ENCODE measurements around the gene GINS3. TPM values are rescaled to one million over a fixed set of nuclear protein-coding genes. Genes with fewer than 3 reads are reported as not detected.

GINS3 gene
- total and polyA plus RNA-seq, 10 donors, result 3.3 to 9.4 (median 6.5) TPM

DNA sequence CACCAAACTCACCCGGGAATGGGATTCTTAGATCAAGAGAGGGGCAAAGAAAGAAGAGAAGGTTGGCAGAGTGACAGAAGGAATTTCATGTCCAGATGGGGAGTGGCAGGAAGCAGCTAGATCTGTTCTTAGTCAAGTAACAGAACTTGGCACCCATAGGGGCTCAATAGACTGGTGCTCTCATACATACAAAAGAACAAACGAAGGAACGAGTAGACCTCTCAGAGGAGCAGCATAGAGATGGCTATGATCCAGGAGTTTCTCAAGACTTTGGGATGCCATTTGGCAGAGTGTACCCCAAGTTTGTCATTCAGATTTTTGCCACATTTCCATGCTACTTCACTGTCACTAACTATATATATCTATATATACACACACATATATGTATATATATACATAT, 47.9 kb downstream of the GINS3 start:
- Histone ChIP-seq H3K36me3 (no peaks in the 10 kb centered on the region), H3K27me3 (replicated peaks in 1 of 7) (peaks cover 0 to 21% (median 0%) of the 10 kb centered on the region in 7 donors), H3K4me3 (no peak overlapping the region), H3K9me3 (peaks cover 0 to 9% (median 3%) of the 10 kb centered on the region in 8 donors), H3K4me1 (no peaks in the 10 kb centered on the region), H3K27ac (no peak overlapping the region)
- TF ChIP-seq POLR2AphosphoS5 (IDR thresholded peaks at IDR 0.05), result no peak
- TF ChIP-seq POLR2A (IDR thresholded peaks at IDR 0.05), result no peak
- TF ChIP-seq, protein P1, sequence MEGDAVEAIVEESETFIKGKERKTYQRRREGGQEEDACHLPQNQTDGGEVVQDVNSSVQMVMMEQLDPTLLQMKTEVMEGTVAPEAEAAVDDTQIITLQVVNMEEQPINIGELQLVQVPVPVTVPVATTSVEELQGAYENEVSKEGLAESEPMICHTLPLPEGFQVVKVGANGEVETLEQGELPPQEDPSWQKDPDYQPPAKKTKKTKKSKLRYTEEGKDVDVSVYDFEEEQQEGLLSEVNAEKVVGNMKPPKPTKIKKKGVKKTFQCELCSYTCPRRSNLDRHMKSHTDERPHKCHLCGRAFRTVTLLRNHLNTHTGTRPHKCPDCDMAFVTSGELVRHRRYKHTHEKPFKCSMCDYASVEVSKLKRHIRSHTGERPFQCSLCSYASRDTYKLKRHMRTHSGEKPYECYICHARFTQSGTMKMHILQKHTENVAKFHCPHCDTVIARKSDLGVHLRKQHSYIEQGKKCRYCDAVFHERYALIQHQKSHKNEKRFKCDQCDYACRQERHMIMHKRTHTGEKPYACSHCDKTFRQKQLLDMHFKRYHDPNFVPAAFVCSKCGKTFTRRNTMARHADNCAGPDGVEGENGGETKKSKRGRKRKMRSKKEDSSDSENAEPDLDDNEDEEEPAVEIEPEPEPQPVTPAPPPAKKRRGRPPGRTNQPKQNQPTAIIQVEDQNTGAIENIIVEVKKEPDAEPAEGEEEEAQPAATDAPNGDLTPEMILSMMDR (IDR thresholded peaks at IDR 0.05 in 8 of 11, conservative IDR thresholded peaks at IDR 0.05 in 3 of 11), result no peak
- intact Hi-C loops (cut with DNase I; ENCODE audit: low total_unique reads), result no loop called here
- 85 to 97% (median 91%) methylated on average over 3 of the region's 3 CpGs for WGBS, 5 donors
- no peak for DNase-seq

DNA sequence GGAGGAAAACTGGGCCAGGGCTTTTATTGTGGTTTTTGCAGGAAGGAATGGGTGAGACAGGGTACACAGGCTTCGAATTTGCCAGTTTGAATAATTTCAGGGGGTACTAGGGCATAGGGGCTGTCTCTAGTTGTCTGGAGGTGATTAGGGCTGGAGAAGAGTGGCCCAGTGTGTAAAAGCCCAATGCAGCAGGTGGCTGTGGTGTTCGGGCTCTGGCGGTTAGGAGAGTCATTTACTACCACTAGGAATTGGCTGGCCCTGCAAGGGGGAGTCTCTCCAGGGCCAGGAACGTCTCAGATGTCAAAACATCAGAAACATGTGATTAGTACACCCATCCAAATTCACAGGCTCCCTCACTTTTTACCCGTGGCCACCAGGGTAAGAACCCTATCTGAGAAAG, 50.3 kb downstream of the GINS3 start:
- Histone ChIP-seq H3K4me3 (no peak overlapping the region), H3K9me3 (peaks cover 0 to 3% (median 0%) of the 10 kb centered on the region in 8 donors), H3K4me1 (no peaks in the 10 kb centered on the region), H3K27me3 (replicated peaks in 1 of 7) (peaks cover 0 to 24% (median 0%) of the 10 kb centered on the region in 7 donors), H3K27ac (no peak overlapping the region), H3K36me3 (no peaks in the 10 kb centered on the region)
- DNase-seq, result no peak
- intact Hi-C loops (cut with DNase I; ENCODE audit: low total_unique reads), result no loop called here
- TF ChIP-seq POLR2A (IDR thresholded peaks at IDR 0.05), result no peak
- TF ChIP-seq POLR2AphosphoS5 (IDR thresholded peaks at IDR 0.05), result no peak
- TF ChIP-seq, protein P1 (IDR thresholded peaks at IDR 0.05 in 8 of 11, conservative IDR thresholded peaks at IDR 0.05 in 3 of 11), result no peak
- WGBS, 5 donors, result 38 to 57% (median 54%) methylated on average over 4 to 5 of the region's 5 CpGs

DNA sequence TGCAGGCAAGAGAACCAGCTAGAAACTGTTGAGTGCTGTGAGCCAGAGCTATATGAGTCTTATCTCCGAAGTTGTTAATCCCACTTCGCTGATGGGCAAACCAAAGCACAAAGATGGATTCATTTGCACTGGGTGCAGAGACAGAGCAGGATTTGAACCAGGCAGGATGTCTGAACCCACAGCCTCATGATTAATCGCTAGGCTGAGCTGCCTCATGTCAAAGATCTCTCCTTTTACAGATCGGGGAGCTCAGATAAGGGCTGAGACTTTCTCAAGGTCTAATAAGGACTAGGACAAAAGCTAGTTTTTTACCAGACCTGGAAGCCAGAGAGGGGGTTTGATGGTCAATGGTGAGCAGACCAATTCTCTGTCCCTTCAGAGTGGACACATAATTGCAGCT, 51.5 kb downstream of the GINS3 start:
- peaks cover 0 to 24% (median 0%) of the 10 kb centered on the region in 7 donors for H3K27me3 ChIP-seq (replicated peaks in 1 of 7)
- no peaks in the 10 kb centered on the region for H3K9me3 ChIP-seq
- WGBS, 5 donors, result 69 to 85% (median 80%) methylated on average over 4 of the region's 4 CpGs
- peaks cover 0 to under 1% (median 0%) of the 10 kb centered on the region in 6 donors for H3K4me1 ChIP-seq
- H3K36me3 ChIP-seq, result no peaks in the 10 kb centered on the region
- DNase-seq, result no peak
- H3K27ac ChIP-seq, result no peak overlapping the region
- TF ChIP-seq, protein P1 (IDR thresholded peaks at IDR 0.05 in 8 of 11, conservative IDR thresholded peaks at IDR 0.05 in 3 of 11), result no peak
- TF ChIP-seq POLR2A (IDR thresholded peaks at IDR 0.05) (no peak), POLR2AphosphoS5 (IDR thresholded peaks at IDR 0.05) (no peak)
- no peak overlapping the region for H3K4me3 ChIP-seq
- intact Hi-C loops (cut with DNase I; ENCODE audit: low total_unique reads), result no loop called here

DNA sequence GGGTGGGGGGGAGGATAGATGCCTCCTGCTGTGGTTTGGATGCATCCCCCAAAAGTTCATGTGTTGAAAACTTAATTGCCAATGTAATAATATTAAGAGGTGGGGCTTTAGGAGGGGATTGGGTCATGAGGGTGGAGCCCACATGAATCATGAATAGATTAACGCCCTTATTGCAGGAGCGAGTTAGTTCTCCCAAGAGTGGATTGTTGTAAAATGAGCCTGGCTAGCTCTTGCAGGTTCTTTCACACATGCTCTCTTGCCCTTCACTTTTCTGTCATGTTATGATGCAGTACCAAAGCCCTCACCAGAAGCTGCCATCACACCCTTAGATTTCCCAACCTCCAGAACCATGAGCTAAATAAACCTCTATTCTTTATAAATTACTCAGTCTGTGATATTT, 52.0 kb downstream of the GINS3 start:
- 84 to 97% (median 95%) methylated on average over 2 of the region's 2 CpGs for WGBS, 5 donors
- TF ChIP-seq, protein P1 (IDR thresholded peaks at IDR 0.05 in 8 of 11, conservative IDR thresholded peaks at IDR 0.05 in 3 of 11), result no peak
- TF ChIP-seq POLR2AphosphoS5 (IDR thresholded peaks at IDR 0.05) (no peak), POLR2A (IDR thresholded peaks at IDR 0.05) (no peak)
- H3K27me3 ChIP-seq (replicated peaks in 1 of 7), result peaks cover 0 to 24% (median 0%) of the 10 kb centered on the region in 7 donors
- no peak overlapping the region for H3K27ac ChIP-seq
- H3K9me3 ChIP-seq, result no peaks in the 10 kb centered on the region
- DNase-seq, result no peak
- H3K4me1 ChIP-seq, result peaks cover 0 to 5% (median 0%) of the 10 kb centered on the region in 6 donors
- intact Hi-C loops (cut with DNase I; ENCODE audit: low total_unique reads), result no loop called here
- H3K36me3 ChIP-seq, result no peaks in the 10 kb centered on the region
- no peak overlapping the region for H3K4me3 ChIP-seq

Measured in spleen (tissue), 11 donors.